WTC11 (cell line): ENCODE data around the gene TREML1. TPM values are rescaled to one million over a fixed set of nuclear protein-coding genes. Genes with fewer than 3 reads are reported as not detected.

Experiments used
- AFF4 ChIP-seq: sonication (generic); formaldehyde crosslinking; IDR thresholded peaks from 2 replicates; pipeline ENCODE4 v1.8.1; 2023; ENCODE audit warnings: mild to moderate bottlenecking, missing genetic modification reagents, borderline replicate concordance
- ARID4B ChIP-seq: sonication (generic); formaldehyde crosslinking; IDR thresholded peaks from 2 replicates; pipeline ENCODE4 v1.8.0; 2023; ENCODE audit warnings: missing genetic modification reagents, mild to moderate bottlenecking, borderline replicate concordance
- ATF2 ChIP-seq: sonication (generic); formaldehyde crosslinking; IDR thresholded peaks from 2 replicates; pipeline ENCODE4 v1.8.1; 2022; ENCODE audit warnings: low read depth, missing genetic modification reagents, borderline replicate concordance
- ATF6 ChIP-seq: sonication (generic); formaldehyde crosslinking; IDR thresholded peaks from 2 replicates; pipeline ENCODE4 v1.8.1; 2023; ENCODE audit warnings: mild to moderate bottlenecking, missing genetic modification reagents
- E2F1 ChIP-seq: sonication (generic); formaldehyde crosslinking; IDR thresholded peaks from 2 replicates; pipeline ENCODE4 v1.8.0; 2022; ENCODE audit warnings: mild to moderate bottlenecking, missing genetic modification reagents
- FOXK1 ChIP-seq: sonication (generic); formaldehyde crosslinking; IDR thresholded peaks from 2 replicates; pipeline ENCODE4 v1.8.0; 2022; ENCODE audit warnings: mild to moderate bottlenecking, moderate library complexity, missing genetic modification reagents
- RELA ChIP-seq: sonication (generic); formaldehyde crosslinking; IDR thresholded peaks from 2 replicates; pipeline ENCODE4 v1.8.1; 2022; ENCODE audit warnings: missing genetic modification reagents, mild to moderate bottlenecking, borderline replicate concordance
- TEAD4 ChIP-seq: sonication (generic); formaldehyde crosslinking; IDR thresholded peaks from 2 replicates; pipeline ENCODE4 v1.8.0; 2022; ENCODE audit warnings: mild to moderate bottlenecking, missing genetic modification reagents
- TP53 ChIP-seq: sonication (generic); formaldehyde crosslinking; IDR thresholded peaks from 2 replicates; pipeline ENCODE4 v1.8.1; 2023; ENCODE audit warnings: mild to moderate bottlenecking, missing genetic modification reagents
- USF1 ChIP-seq: sonication (generic); formaldehyde crosslinking; IDR thresholded peaks from 2 replicates; pipeline ENCODE4 v1.8.0; 2022; ENCODE audit warnings: mild to moderate bottlenecking, missing genetic modification reagents
- ZBTB43 ChIP-seq: sonication (generic); formaldehyde crosslinking; IDR thresholded peaks from 2 replicates; pipeline ENCODE4 v1.8.1; 2023; ENCODE audit warnings: mild to moderate bottlenecking, missing genetic modification reagents
- ZNF281 ChIP-seq: sonication (generic); formaldehyde crosslinking; IDR thresholded peaks from 2 replicates; pipeline ENCODE4 v1.8.0; 2023; ENCODE audit warnings: mild to moderate bottlenecking, missing genetic modification reagents
- ZNF671 ChIP-seq: fragments of 250-450 bp; sonication (Bioruptor Pico); IDR thresholded peaks from 2 replicates; pipeline ENCODE4 v1.8.0; 2021; ENCODE audit warnings: mild to moderate bottlenecking
- total RNA-seq: library from RNA; stranded (reverse); gene quantifications from 3 replicates; pipeline ENCODE4 v1.2.3, GENCODE V29; 2021

TREML1 gene
- total RNA-seq, 1 experiment from 2014 or later, result not detected

GRCh38 chr6:41190791-41191190 lies 36.6 kb upstream of the TREML1 start (continued):
- TF ChIP-seq ZNF281 (CRISPR knock-in tag) (no peak), E2F1 (CRISPR knock-in tag) (no peak), ARID4B (CRISPR knock-in tag) (no peak), ATF6 (CRISPR knock-in tag) (no peak), TP53 (CRISPR knock-in tag) (no peak), ZBTB43 (CRISPR knock-in tag) (no peak), AFF4 (no peak), FOXK1 (no peak), TEAD4 (CRISPR knock-in tag) (no peak), ATF2 (CRISPR knock-in tag) (no peak), USF1 (CRISPR knock-in tag) (no peak), ZNF671 (CRISPR knock-in tag) (no peak), RELA (CRISPR knock-in tag) (no peak)
